B cell (primary cell): ENCODE measurements around the gene BNIP2.
A peak's percentile ranks its signal among the peaks of the same experiment; 100 is the strongest.

Source experiments
- EZH2 ChIP-seq: IDR thresholded peaks from 2 replicates; pipeline ENCODE4 v1.6.1; 2012; ENCODE audit warnings: borderline replicate concordance, low read depth, mild to moderate bottlenecking, moderate library complexity, low read length; ENCODE audit not compliant: insufficient read depth, poor library complexity, severe bottlenecking
- TF ChIP-seq, protein P1 (sequence below): fragments of 200-600 bp; IDR thresholded peaks from one replicate; pipeline ENCODE4 v1.8.0; 2022; ENCODE audit warnings: antibody characterized with exemption, mild to moderate bottlenecking

DNA sequence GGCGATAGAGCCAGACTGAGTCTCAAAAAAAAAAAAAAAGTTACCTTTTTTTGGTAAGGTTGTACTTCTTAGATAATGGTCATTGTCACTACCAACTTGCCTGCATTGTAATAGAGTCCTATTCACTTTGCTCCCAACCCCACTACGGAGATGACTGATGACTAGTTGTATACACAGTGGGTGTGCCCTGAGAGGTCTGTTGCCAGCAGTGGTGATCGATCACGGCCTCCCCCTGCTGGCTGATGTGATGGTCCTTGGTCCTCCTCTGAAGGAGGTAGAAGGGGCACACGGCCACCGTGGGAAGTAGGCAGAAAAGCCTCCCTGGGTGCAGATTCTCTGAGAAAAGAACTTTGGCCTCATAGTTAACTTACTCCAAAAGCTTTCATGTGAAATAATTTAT lies 66.8 kb downstream of the BNIP2 start:
- TF ChIP-seq, protein P1, sequence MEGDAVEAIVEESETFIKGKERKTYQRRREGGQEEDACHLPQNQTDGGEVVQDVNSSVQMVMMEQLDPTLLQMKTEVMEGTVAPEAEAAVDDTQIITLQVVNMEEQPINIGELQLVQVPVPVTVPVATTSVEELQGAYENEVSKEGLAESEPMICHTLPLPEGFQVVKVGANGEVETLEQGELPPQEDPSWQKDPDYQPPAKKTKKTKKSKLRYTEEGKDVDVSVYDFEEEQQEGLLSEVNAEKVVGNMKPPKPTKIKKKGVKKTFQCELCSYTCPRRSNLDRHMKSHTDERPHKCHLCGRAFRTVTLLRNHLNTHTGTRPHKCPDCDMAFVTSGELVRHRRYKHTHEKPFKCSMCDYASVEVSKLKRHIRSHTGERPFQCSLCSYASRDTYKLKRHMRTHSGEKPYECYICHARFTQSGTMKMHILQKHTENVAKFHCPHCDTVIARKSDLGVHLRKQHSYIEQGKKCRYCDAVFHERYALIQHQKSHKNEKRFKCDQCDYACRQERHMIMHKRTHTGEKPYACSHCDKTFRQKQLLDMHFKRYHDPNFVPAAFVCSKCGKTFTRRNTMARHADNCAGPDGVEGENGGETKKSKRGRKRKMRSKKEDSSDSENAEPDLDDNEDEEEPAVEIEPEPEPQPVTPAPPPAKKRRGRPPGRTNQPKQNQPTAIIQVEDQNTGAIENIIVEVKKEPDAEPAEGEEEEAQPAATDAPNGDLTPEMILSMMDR = peak; percentile 28
- TF ChIP-seq EZH2 = no peak
